HEK293T (cell line): ENCODE results near the gene PDIA3.
"Not testable (repeated sequence)": the region's sequence is repeated elsewhere in the genome, so short reads cannot be mapped to it uniquely, and the experiment has no call there.

Experiments
- CTCF ChIA-PET: fragments of 350-600 bp; formaldehyde crosslinking; extraction: SDS; loops from one replicate; lab custom pipeline; 2021; ENCODE audit warnings: antibody characterized with exemption, inconsistent platforms; lab: Yijun Ruan, JAX
- POLR2A ChIA-PET: fragments of 350-600 bp; formaldehyde crosslinking; extraction: SDS; loops from one replicate; lab custom pipeline; 2020; ENCODE audit warnings: antibody characterized with exemption, inconsistent platforms; lab: Yijun Ruan, JAX
- DNase-seq: peaks from one replicate; pipeline ENCODE4 v3.0.0; 2012; ENCODE audit warnings: mixed read lengths; ENCODE audit errors: extremely low spot score
- ARNT ChIP-seq: fragments of 450-650 bp; IDR thresholded peaks from 2 replicates; pipeline ENCODE4 v1.6.1; 2017; ENCODE audit warnings: mild to moderate bottlenecking
- BHLHE40 ChIP-seq: fragments of 450-650 bp; IDR thresholded peaks from 2 replicates; pipeline ENCODE4 v1.6.1; 2016; ENCODE audit warnings: mild to moderate bottlenecking, moderate library complexity, borderline replicate concordance
- CTBP1 ChIP-seq: fragments of 450-650 bp; IDR thresholded peaks from 2 replicates; pipeline ENCODE4 v1.6.1; 2016; ENCODE audit warnings: borderline replicate concordance
- ELF4 ChIP-seq: fragments of 450-650 bp; IDR thresholded peaks from 2 replicates; pipeline ENCODE4 v1.6.1; 2017; ENCODE audit warnings: antibody characterized with exemption
- FOXA1 ChIP-seq: fragments of 450-650 bp; IDR thresholded peaks from 2 replicates; pipeline ENCODE4 v1.6.1; 2016; ENCODE audit warnings: mild to moderate bottlenecking
- FOXK2 ChIP-seq: fragments of 450-650 bp; IDR thresholded peaks from 2 replicates; pipeline ENCODE4 v1.6.1; 2016; ENCODE audit warnings: mild to moderate bottlenecking
- FOXM1 ChIP-seq: fragments of 450-650 bp; IDR thresholded peaks from 2 replicates; pipeline ENCODE4 v1.6.1; 2017; ENCODE audit warnings: mild to moderate bottlenecking, borderline replicate concordance
- HDGF ChIP-seq: fragments of 450-650 bp; IDR thresholded peaks from 2 replicates; pipeline ENCODE4 v1.6.1; 2017; ENCODE audit warnings: antibody characterized with exemption, borderline replicate concordance
- L3MBTL2 ChIP-seq: fragments of 450-650 bp; conservative IDR thresholded peaks from 2 replicates; pipeline ENCODE4 v1.6.1; 2016; ENCODE audit warnings: mild to moderate bottlenecking
- LEF1 ChIP-seq: fragments of 450-650 bp; IDR thresholded peaks from 2 replicates; pipeline ENCODE4 v1.6.1; 2017; ENCODE audit warnings: mild to moderate bottlenecking, borderline replicate concordance
- NFRKB ChIP-seq: fragments of 450-650 bp; IDR thresholded peaks from 2 replicates; pipeline ENCODE4 v1.6.1; 2016; ENCODE audit warnings: mild to moderate bottlenecking, moderate library complexity
- PKNOX1 ChIP-seq: fragments of 450-650 bp; IDR thresholded peaks from 2 replicates; pipeline ENCODE4 v1.6.1; 2016
- SP1 ChIP-seq: fragments of 450-650 bp; IDR thresholded peaks from 2 replicates; pipeline ENCODE4 v1.6.1; 2017
- TARDBP ChIP-seq: fragments of 450-650 bp; IDR thresholded peaks from 2 replicates; pipeline ENCODE4 v1.6.1; 2016
- ZNF384 ChIP-seq: fragments of 450-650 bp; IDR thresholded peaks from 2 replicates; pipeline ENCODE4 v1.6.1; 2016

Gene PDIA3

GRCh38 chr15:43799945-43800285 lies 53.7 kb downstream of the PDIA3 start, which contains the start of gene SERINC4:
Gene SERINC4 (minus strand): TSS chr15:43800220. CDS start chr15:43799986, 234 bp downstream.
- no peak for DNase-seq
- CTCF ChIA-PET, result interaction anchor here (0.7 kb wide), 1 partner anchor 432 kb away, joined by 3 read pairs; no protein-coding TSS in a partner anchor

GRCh38 chr15:43800286-43801141 lies 54.3 kb downstream of the PDIA3 start, which contains the start of gene HYPK:
Gene HYPK (plus strand): TSS chr15:43800599. CDS start chr15:43800623, 24 bp downstream.
- peak; percentile 70 for DNase-seq
- ChIA-PET POLR2A (interaction anchor here (0.8 to 4.5 kb wide), 11 partner anchors 8 to 392 kb away, joined by 3 to 25 read pairs (median 6); partner anchors contain the start of genes ELL3 and MFAP1), CTCF (interaction anchor here (0.7 to 1.0 kb wide), 2 partner anchors 24 to 432 kb away, joined by 3 to 4 read pairs; no protein-coding TSS in a partner anchor)
- TF ChIP-seq L3MBTL2, result 0 out of 2 replicates have a peak, but pooled peaks have one; percentile 13
- no peak for TF ChIP-seq SP1
- no peak for TF ChIP-seq PKNOX1
- TF ChIP-seq FOXK2, result no peak
- peak; percentile 46; the same call in 1 of the 2 replicates for TF ChIP-seq ELF4
- TF ChIP-seq BHLHE40, result no peak
- no peak for TF ChIP-seq CTBP1
- TF ChIP-seq FOXM1, result no peak
- no peak for TF ChIP-seq LEF1
- no peak for TF ChIP-seq HDGF

More at GRCh38 chr15:43799945-43800285, 53.7 kb downstream of the PDIA3 start, which contains the start of gene SERINC4:
- TF ChIP-seq PKNOX1 (no peak), FOXM1 (no peak), CTBP1 (no peak), FOXK2 (no peak), SP1 (no peak)
- POLR2A ChIA-PET, result interaction anchor here (0.8 to 4.5 kb wide), 10 partner anchors 9 to 392 kb away, joined by 3 to 25 read pairs (median 6); partner anchors contain the start of genes ELL3 and MFAP1

- DNase-seq, CTCF ChIA-PET: not testable (repeated sequence)
- POLR2A ChIA-PET, result interaction anchor here (4.5 kb wide), 1 partner anchor 22 kb away, joined by 25 read pairs; the partner anchor contains the start of gene MFAP1
Observed at GRCh38 chr15:43802676-43803075, 56.4 kb downstream of the PDIA3 start.

- no peak for DNase-seq
- TF ChIP-seq ZNF384 (no peak), L3MBTL2 (no peak), ELF4 (no peak), TARDBP (no peak), NFRKB (no peak), HDGF (no peak), FOXK2 (no peak), FOXA1 (no peak), CTBP1 (no peak), FOXM1 (no peak)
- CTCF ChIA-PET, result no interaction called here
- POLR2A ChIA-PET, result interaction anchor here (0.9 kb wide), 1 partner anchor 8 kb away, joined by 6 read pairs; the partner anchor contains the start of genes HYPK and SERINC4
Observed at GRCh38 chr15:43808435-43808950, 62.3 kb downstream of the PDIA3 start.

- no peak for TF ChIP-seq FOXK2
- TF ChIP-seq FOXA1, result no peak
- TF ChIP-seq L3MBTL2, result no peak
- no peak for TF ChIP-seq HDGF
- TF ChIP-seq TARDBP, result no peak
- no peak for TF ChIP-seq SP1
- no peak for TF ChIP-seq FOXM1
- no peak for TF ChIP-seq NFRKB
- TF ChIP-seq ARNT, result no peak
- no peak for TF ChIP-seq ELF4
- no peak for TF ChIP-seq LEF1
- no peak for TF ChIP-seq ZNF384
- no peak for TF ChIP-seq CTBP1
- ChIA-PET POLR2A (interaction anchor here (0.9 to 1.7 kb wide), 3 partner anchors 9 to 24 kb away, joined by 4 to 7 read pairs (median 6); partner anchors contain the start of genes HYPK, MFAP1 and SERINC4), CTCF (no interaction called here)
- no peak for DNase-seq
Observed at GRCh38 chr15:43808960-43809678, 62.9 kb downstream of the PDIA3 start.

GRCh38 chr15:43815064-43815463 lies 68.8 kb downstream of the PDIA3 start:
- POLR2A ChIA-PET, CTCF ChIA-PET: not testable (repeated sequence)

More at GRCh38 chr15:43815064-43815463, 68.8 kb downstream of the PDIA3 start:
- not testable (repeated sequence) for DNase-seq
